ENCODE data around the gene MYO15B. TPM values are rescaled to one million over a fixed set of nuclear protein-coding genes. Genes with fewer than 3 reads are reported as not detected.

The MYO15B gene
- total and polyA plus RNA-seq, 2 of the 13 experiments (the other 11 are each of a cell fraction or from before 2014, with no cell fraction given): 2.8 to 8.1 TPM

- TF ChIP-seq, protein P1, sequence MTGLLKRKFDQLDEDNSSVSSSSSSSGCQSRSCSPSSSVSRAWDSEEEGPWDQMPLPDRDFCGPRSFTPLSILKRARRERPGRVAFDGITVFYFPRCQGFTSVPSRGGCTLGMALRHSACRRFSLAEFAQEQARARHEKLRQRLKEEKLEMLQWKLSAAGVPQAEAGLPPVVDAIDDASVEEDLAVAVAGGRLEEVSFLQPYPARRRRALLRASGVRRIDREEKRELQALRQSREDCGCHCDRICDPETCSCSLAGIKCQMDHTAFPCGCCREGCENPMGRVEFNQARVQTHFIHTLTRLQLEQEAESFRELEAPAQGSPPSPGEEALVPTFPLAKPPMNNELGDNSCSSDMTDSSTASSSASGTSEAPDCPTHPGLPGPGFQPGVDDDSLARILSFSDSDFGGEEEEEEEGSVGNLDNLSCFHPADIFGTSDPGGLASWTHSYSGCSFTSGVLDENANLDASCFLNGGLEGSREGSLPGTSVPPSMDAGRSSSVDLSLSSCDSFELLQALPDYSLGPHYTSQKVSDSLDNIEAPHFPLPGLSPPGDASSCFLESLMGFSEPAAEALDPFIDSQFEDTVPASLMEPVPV (CRISPR knock-in tag; IDR thresholded peaks at IDR 0.05): peak; percentile 99
- TF ChIP-seq ZNF747 (CRISPR knock-in tag; IDR thresholded peaks at IDR 0.05; ENCODE audit: borderline replicate concordance) (peak; percentile 26; the same call in 1 of the 2 replicates), MAX (IDR thresholded peaks at IDR 0.05) (peak; percentile 84; the same call in 1 of the 2 replicates), ZSCAN20 (CRISPR knock-in tag; IDR thresholded peaks at IDR 0.05; ENCODE audit: borderline replicate concordance) (no peak; the same call in 1 of the 2 replicates), ZMYM2 (CRISPR knock-in tag; IDR thresholded peaks at IDR 0.05) (0 out of 2 replicates have a peak, but pooled peaks have one; percentile 5), ZBTB4 (CRISPR knock-in tag; IDR thresholded peaks at IDR 0.05; ENCODE audit: borderline replicate concordance) (peak; percentile 91; the same call in 1 of the 2 replicates), SKI (IDR thresholded peaks at IDR 0.05; ENCODE audit: partially characterized antibody) (peak; percentile 87), ZXDC (CRISPR knock-in tag; IDR thresholded peaks at IDR 0.05) (no peak), ZNF792 (CRISPR knock-in tag; IDR thresholded peaks at IDR 0.05) (peak; percentile 64), STAG1 (CRISPR knock-in tag; IDR thresholded peaks at IDR 0.05) (peak; percentile 30; the same call in 1 of the 2 replicates), SNAPC2 (CRISPR knock-in tag; IDR thresholded peaks at IDR 0.05) (peak; percentile 96; the same call in 1 of the 2 replicates), ETV6 (CRISPR knock-in tag; conservative IDR thresholded peaks at IDR 0.05) (no peak), KLF16 (CRISPR knock-in tag; IDR thresholded peaks at IDR 0.05) (peak in 1 of 2 experiments; percentile 95; a peak in 2 of 4 replicates), MLXIP (CRISPR knock-in tag; IDR thresholded peaks at IDR 0.05; ENCODE audit: borderline replicate concordance) (no peak), HNRNPUL1 (IDR thresholded peaks at IDR 0.05; ENCODE audit: low read depth, low read length) (no peak; the same call in 1 of the 2 replicates), ZNF24 (IDR thresholded peaks at IDR 0.05) (no peak)
- TF ChIP-seq, protein P2, sequence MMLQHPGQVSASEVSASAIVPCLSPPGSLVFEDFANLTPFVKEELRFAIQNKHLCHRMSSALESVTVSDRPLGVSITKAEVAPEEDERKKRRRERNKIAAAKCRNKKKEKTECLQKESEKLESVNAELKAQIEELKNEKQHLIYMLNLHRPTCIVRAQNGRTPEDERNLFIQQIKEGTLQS (CRISPR knock-in tag; IDR thresholded peaks at IDR 0.05): peak; percentile 59; the same call in 1 of the 2 replicates
Observed at GRCh38 chr17:75557075-75557851, 30.3 kb upstream of the MYO15B start (continued).

Measured in HepG2 (cell line).